ENCODE data around the gene NFATC3. TPM values are rescaled to one million over a fixed set of nuclear protein-coding genes. Genes with fewer than 3 reads are reported as not detected.

Gene NFATC3
- total RNA-seq, 1 experiment from 2014 or later, result 43.9 TPM

- Mint-ChIP-seq H3K27ac (ENCODE audit: unreplicated experiment) (no peak overlapping the region), H3K4me3 (ENCODE audit: unreplicated experiment) (no peak overlapping the region), H3K27me3 (ENCODE audit: insufficient read depth, unreplicated experiment) (peaks cover 3% of the 10 kb centered on the region), H3K9me3 (ENCODE audit: unreplicated experiment) (no peaks in the 10 kb centered on the region), H3K36me3 (ENCODE audit: insufficient read depth, unreplicated experiment) (no peaks in the 10 kb centered on the region), H3K4me1 (ENCODE audit: low read depth, unreplicated experiment) (peaks cover 49% of the 10 kb centered on the region)
- H3K27me3 ChIP-seq (replicated peaks; ENCODE audit: control insufficient read depth, insufficient read depth, low read length), result no peaks in the 10 kb centered on the region; the same call in 1 of the 2 replicates
- TF ChIP-seq, protein P1, sequence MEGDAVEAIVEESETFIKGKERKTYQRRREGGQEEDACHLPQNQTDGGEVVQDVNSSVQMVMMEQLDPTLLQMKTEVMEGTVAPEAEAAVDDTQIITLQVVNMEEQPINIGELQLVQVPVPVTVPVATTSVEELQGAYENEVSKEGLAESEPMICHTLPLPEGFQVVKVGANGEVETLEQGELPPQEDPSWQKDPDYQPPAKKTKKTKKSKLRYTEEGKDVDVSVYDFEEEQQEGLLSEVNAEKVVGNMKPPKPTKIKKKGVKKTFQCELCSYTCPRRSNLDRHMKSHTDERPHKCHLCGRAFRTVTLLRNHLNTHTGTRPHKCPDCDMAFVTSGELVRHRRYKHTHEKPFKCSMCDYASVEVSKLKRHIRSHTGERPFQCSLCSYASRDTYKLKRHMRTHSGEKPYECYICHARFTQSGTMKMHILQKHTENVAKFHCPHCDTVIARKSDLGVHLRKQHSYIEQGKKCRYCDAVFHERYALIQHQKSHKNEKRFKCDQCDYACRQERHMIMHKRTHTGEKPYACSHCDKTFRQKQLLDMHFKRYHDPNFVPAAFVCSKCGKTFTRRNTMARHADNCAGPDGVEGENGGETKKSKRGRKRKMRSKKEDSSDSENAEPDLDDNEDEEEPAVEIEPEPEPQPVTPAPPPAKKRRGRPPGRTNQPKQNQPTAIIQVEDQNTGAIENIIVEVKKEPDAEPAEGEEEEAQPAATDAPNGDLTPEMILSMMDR (IDR thresholded peaks at IDR 0.05; ENCODE audit: insufficient read depth in 1 of 2, low read depth in 1 of 2, low read length in 1 of 2, severe bottlenecking in 1 of 2, unreplicated experiment in 1 of 2), result peak; percentile 41 to 50
- peaks cover 34% of the 10 kb centered on the region for H3K4me1 ChIP-seq
- POLR2A ChIA-PET, result interaction anchor here (0.6 kb wide), 1 partner anchor 36 kb away, joined by 3 read pairs; no protein-coding TSS in a partner anchor
- peak in 1 of 2 experiments; percentile 31 for DNase-seq
- no peak overlapping the region for H3K4me3 ChIP-seq (ENCODE audit: low read depth, low read length)
- intact Hi-C loops (cut with micrococcal nuclease; ENCODE audit: unreplicated experiment), result loop anchor here (1.0 kb wide), 2 partner anchors 22 to 135 kb away; no protein-coding TSS in a partner anchor
- no TSS peak for BruUV-seq (replicated peaks)
- CTCF ChIA-PET, result interaction anchor here (0.6 to 2.2 kb wide), 14 partner anchors 9 to 1148 kb away, joined by 3 to 27 read pairs (median 5); partner anchors contain the start of genes DDX28, DUS2 and NFATC3
- H3K36me3 ChIP-seq (ENCODE audit: control insufficient read depth, insufficient read depth, low read length), result no peaks in the 10 kb centered on the region
- H3K9me3 ChIP-seq, result no peaks in the 10 kb centered on the region
These were observed 8.8 kb downstream of the NFATC3 start for GRCh38 chr16:68093816-68094613.

- Mint-ChIP-seq H3K27me3 (ENCODE audit: insufficient read depth, unreplicated experiment) (peaks cover 3% of the 10 kb centered on the region), H3K4me1 (ENCODE audit: low read depth, unreplicated experiment) (peaks cover 44% of the 10 kb centered on the region), H3K4me3 (ENCODE audit: unreplicated experiment) (no peak overlapping the region), H3K36me3 (ENCODE audit: insufficient read depth, unreplicated experiment) (no peaks in the 10 kb centered on the region), H3K27ac (ENCODE audit: unreplicated experiment) (no peak overlapping the region), H3K9me3 (ENCODE audit: unreplicated experiment) (no peaks in the 10 kb centered on the region)
- ChIA-PET CTCF (interaction anchor here (2.0 to 2.2 kb wide), 2 partner anchors 10 to 133 kb away, joined by 10 to 27 read pairs; partner anchors contain the start of gene NFATC3), POLR2A (no interaction called here)
- no peaks in the 10 kb centered on the region; the same call in 1 of the 2 replicates for H3K27me3 ChIP-seq (replicated peaks; ENCODE audit: control insufficient read depth, insufficient read depth, low read length)
- TF ChIP-seq, protein P1 (IDR thresholded peaks at IDR 0.05; ENCODE audit: insufficient read depth in 1 of 2, low read depth in 1 of 2, low read length in 1 of 2, severe bottlenecking in 1 of 2, unreplicated experiment in 1 of 2), result no peak
- intact Hi-C loops (cut with micrococcal nuclease; ENCODE audit: unreplicated experiment), result loop anchor here (1.0 kb wide), 2 partner anchors 22 to 135 kb away; no protein-coding TSS in a partner anchor
- H3K4me3 ChIP-seq (ENCODE audit: low read depth, low read length), result no peak overlapping the region
- H3K36me3 ChIP-seq (ENCODE audit: control insufficient read depth, insufficient read depth, low read length), result no peaks in the 10 kb centered on the region
- H3K9me3 ChIP-seq, result no peaks in the 10 kb centered on the region
- BruUV-seq (replicated peaks), result no TSS peak
- DNase-seq, result no peak
- peaks cover 31% of the 10 kb centered on the region for H3K4me1 ChIP-seq
These were observed 9.4 kb downstream of the NFATC3 start for GRCh38 chr16:68094614-68094934.

GRCh38 chr16:68096491-68096890, 11.3 kb downstream of the NFATC3 start:
- intact Hi-C loops (cut with micrococcal nuclease; ENCODE audit: unreplicated experiment), result no loop called here
- H3K27me3 ChIP-seq (replicated peaks; ENCODE audit: control insufficient read depth, insufficient read depth, low read length), result no peaks in the 10 kb centered on the region; the same call in 1 of the 2 replicates
- ChIA-PET POLR2A (interaction anchor here (1.1 kb wide), 1 partner anchor 16 kb away, joined by 17 read pairs; no protein-coding TSS in a partner anchor), CTCF (interaction anchor here (0.6 kb wide), 1 partner anchor 168 kb away, joined by 3 read pairs; the partner anchor contains the start of gene SLC7A6)
- Mint-ChIP-seq H3K4me1 (ENCODE audit: low read depth, unreplicated experiment) (peaks cover 25% of the 10 kb centered on the region), H3K9me3 (ENCODE audit: unreplicated experiment) (no peaks in the 10 kb centered on the region), H3K27ac (ENCODE audit: unreplicated experiment) (no peak overlapping the region), H3K36me3 (ENCODE audit: insufficient read depth, unreplicated experiment) (no peaks in the 10 kb centered on the region), H3K4me3 (ENCODE audit: unreplicated experiment) (no peak overlapping the region), H3K27me3 (ENCODE audit: insufficient read depth, unreplicated experiment) (peaks cover 3% of the 10 kb centered on the region)
- TF ChIP-seq, protein P1 (IDR thresholded peaks at IDR 0.05; ENCODE audit: insufficient read depth in 1 of 2, low read depth in 1 of 2, low read length in 1 of 2, severe bottlenecking in 1 of 2, unreplicated experiment in 1 of 2), result no peak
- no peaks in the 10 kb centered on the region for H3K36me3 ChIP-seq (ENCODE audit: control insufficient read depth, insufficient read depth, low read length)
- no peak overlapping the region for H3K4me3 ChIP-seq (ENCODE audit: low read depth, low read length)
- no peak for DNase-seq
- H3K9me3 ChIP-seq, result no peaks in the 10 kb centered on the region
- peaks cover 14% of the 10 kb centered on the region for H3K4me1 ChIP-seq
- no TSS peak for BruUV-seq (replicated peaks)
